Stimulated activated CD4-positive, alpha-beta T cell treated with anti-CD3 and anti-CD28 coated beads, Interleukin-12 subunit alpha, Interleukin-12 subunit beta, amount 100 ng/mL, for 24 hours (primary cell): ENCODE measurements around the gene CAMK1G.

ENCODE experiments used
- DNase-seq, 2 experiments: peaks; one replicate each; pipeline ENCODE4 v3.0.0-alpha.2; 2020; ENCODE audit warnings: low read depth in 2 of 2

The CAMK1G gene

DNA sequence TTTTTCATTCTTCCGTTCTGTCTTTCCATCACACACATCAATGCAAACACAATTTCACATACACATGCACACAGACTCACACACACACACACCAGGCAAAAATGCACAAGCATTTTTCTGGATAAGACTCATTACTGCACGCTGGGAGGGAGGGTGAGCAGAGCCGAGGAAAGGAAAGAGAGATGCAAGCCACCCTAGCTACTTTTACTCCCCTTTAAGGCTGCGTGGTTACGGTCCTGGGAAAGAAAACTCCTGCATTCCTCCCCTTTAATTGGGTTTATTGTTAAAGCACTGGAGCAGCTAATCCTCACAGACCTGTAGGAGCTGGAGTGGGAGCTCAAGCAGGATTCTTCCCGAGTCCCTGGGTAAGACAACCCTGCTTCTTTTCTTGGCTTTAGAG, at the start of gene CAMK1G:
Gene CAMK1G, plus strand, starts transcription at position 307 of the 400 bp plus-strand sequence. CDS start 11,270 bp downstream, outside the sequence.
- DNase-seq = no peak

DNA sequence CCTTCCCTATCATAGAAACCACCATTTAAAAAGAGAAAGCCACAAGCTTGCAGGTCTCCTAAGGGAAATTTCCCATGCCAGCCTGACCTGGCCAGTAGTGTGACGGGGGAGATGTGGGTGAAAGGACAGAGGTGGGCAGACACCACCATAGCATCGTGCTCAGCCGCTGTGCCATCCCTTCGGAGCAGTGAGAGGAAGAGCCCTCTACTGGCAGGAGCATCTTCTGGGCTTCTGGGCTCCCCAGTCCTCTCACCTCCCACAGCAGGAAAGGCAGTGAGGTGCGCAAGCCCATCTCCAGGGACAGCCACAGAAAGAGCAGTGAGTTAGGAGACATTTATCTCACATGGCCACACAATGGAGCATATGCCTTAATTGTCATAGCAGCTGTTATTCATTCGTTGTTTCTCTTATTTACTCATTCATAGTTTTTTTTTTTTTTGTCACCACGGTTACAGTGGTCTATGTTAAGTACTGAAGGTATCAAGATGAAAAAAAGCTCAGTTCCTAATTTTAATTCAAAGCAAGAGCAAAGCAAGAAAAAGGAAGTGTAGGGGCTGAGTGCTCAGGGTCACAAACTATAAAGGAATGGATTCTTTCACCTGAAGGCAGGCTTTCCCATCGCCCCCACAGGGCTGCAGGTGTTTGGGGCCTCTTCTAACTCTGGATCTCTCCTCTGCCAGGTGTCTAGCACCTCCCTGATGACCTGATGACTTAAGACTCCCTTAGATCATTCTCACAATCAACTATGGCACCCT, 48.8 kb upstream of the CAMK1G start:
- DNase-seq = no peak

DNA sequence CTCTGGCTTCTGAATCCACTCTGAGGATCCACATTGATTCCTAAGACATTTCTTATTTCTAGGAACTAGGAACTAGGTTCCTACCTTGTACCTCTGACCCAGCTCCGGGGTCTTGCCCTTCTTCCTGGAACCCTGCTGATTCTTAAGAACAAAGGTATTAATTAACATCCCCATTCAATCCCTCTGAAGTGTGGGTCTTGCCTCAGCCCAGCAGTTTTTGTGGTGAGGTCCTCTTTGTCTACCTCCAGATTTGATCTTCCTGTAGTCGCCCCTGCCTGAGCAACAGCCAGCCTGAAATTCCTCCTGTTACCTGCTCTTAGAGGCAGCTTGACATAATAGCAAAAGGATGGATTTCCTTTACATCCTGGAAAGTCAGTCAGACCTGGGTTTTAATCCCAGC, 46.7 kb upstream of the CAMK1G start:
- no peak for DNase-seq

DNA sequence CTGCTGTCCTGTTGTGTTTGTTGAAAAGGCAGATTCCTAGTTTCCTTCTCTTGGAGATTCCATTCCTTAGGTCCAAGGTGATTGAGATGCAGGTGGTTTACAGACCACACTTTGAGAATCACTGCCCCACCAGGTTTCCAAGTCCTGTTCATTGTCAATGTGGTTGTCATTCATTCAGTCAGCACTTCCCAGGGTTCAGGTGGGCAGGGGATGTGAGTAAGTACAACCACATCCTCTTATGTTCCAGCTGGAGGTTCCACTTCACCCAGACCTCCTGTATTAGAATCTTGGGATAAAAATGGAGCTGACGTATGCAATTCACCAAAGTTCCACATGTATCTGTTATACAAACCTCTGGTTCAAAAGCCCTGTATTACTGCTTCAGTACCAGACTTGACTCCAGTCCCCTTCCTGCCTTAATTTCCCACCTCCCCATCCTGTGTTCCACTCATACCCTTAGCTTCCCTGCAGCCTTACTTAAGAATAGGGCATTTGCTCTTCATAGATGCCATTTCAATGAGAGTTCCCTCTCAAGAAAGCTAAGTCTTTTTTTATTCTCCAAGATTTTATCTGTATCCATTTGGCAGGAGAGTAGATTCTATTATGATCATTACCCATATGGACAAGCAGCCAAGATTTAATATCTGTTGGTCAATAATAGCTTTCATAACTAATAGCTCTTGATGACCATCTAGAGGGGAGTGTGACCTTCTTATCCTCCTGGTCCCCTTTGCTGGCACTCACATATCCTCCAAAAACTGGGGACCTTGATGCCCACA, 46.0 kb upstream of the CAMK1G start:
- DNase-seq = no peak

DNA sequence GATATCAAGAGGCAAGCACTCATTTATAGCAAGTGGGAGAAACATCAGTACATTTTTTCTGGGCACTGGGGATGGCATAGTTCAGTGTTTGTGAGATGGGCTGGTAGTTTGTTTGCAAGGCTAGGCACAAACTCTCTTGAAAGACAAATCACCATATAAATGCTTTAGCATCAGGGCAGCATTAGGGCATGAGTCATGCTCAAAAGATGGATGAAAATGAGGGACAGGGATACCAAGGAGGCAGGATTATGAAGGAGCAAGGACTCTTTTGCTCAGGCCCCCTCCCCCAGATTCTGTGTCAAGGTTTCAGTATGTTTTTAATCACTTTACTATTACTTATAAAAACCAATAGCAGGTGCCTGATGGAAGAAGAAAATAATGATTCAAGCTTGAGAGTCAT, 43.9 kb upstream of the CAMK1G start:
- no peak for DNase-seq

DNA sequence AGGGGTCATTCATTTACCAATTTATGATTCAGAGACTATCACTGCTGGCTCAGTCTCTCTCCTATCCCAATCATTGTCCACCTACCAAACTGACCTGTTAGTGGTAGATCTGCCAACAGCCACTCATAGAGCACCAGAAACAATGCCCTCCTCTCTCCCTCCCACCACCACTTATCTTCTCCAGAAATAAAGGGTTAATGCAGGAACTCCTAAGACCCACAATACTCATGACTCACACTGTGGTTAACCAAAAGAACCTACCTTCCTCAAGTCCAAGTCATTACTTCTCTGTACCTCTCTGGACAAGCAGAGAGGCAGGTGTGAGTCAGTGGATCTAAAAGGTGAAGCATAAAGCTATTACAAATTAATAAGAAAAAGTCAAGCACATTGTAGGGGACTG, 40.9 kb upstream of the CAMK1G start:
- no peak for DNase-seq

DNA sequence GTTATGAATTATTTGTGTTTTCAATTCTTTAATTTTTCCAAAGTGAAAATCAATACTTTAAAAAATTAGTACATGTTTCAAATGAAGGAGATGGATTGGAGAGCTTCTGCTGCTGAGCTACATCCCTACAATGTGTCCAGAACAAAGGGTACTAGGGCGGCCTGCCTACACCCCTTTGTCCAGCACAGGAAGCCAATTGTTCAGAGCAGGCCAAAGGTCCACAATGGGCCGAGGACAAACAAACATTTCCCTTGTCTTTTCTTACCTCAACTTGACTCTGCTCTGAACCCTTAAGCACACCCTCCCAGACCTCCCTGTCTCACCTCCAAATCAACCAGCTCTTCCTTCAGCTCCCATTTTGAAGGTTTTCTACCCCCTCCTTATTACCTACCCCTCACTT, 39.4 kb upstream of the CAMK1G start:
- DNase-seq = no peak

DNA sequence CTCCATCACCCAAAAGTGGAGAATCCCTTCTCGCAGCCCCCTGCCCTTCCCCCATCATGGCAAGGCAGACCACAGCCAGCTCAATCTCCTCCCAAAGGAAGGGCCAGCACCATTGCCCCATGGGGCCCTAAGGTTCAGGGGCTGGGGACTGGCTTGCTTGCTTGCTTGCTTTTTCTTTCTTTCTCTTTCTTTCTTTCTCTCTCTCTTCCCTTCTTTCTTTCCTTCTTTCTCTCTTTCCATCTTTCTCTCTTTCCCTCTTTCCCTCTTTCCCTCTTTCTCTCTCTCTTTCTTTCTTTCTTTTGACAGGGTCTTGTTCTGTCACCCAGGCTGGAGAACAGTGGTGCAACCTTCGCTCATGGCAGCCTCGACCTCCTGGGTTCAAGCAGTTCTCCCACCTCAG, 38.1 kb upstream of the CAMK1G start:
- DNase-seq = no peak

DNA sequence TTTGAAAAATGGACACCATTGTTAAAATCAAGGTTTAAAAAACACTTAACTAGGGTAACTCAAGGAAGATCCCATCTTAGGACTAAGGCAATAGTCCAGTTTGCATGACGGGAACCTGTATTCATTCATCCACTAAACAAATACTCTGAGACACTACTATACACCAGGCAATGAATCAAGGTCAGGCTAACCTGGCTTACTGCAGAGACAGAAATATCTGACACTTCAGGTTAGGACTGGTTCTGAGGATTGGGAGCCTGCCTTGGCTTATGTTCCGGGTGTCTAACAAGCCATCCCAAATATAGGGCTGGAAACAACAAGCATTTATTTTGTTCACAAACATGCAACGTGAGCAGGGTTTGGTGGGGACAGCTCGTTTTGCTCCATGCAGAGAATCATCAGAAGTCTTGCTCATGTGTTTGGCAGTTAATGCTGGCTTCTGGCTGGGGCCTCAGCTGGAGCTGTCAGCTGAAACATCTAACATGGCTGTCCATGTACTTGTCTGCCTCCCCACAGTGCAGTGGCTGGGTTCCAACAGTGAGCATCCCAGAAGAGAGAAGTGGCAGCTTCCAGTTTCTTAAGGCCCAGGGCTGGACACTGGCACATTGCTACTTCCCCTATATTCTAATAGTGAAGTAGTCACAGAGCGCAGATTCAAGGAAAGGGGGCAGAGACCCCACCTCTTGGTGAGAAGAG, 37.0 kb upstream of the CAMK1G start:
- no peak for DNase-seq

DNA sequence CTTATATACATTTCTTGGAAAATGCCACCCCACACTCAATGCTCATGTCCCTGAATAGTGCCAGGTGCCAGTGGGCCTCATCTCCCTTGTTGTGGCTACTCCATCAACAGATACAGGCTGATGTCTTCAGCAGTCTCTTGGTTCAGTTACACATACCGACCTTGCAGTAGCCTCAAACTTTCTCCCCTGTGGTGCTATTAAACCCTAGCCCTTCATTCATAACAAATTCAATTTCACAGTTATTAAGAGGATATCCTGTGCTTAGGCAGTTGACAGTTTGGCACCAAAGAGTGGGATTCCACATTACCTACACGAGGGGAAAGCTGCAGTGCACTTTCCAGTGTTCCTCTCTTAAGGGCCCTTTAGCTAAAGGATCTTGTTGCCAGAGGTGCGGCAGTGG, 35.9 kb upstream of the CAMK1G start:
- no peak for DNase-seq

DNA sequence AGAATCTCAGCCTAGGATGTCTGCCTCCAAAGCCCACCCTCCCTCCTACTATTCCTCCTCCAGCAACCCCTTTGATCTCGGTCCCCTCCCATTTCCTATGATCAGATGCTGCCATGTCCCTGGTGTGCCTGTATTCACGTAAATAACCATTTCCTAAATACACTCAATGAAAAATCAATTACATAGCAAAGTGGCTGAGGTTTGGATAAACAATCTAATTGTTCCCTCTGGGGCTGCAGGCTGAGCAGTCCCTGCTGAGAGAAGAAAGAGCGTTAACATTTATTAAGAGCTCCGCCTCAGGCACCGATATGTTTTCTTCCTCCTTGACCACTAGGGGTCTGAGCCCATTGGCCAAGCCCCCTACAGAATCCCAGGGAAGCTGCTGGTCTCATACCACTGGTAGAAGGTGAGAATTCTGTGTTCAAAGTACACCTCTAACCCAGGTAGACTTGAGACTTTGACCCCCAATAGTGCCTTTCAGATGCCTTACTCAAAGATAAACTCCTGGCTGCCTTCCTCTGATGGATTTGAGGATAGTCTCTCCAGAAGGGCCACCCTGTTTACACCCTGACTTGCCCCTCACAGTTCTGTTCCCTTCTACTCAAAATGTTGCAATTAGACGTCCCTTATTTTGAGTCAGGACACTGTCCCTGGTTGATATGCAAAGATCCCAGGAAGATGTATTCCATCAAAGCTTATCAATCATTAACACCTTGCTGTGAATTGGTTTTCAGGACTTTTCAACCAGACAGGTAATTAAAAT, 33.9 kb upstream of the CAMK1G start:
- no peak for DNase-seq

DNA sequence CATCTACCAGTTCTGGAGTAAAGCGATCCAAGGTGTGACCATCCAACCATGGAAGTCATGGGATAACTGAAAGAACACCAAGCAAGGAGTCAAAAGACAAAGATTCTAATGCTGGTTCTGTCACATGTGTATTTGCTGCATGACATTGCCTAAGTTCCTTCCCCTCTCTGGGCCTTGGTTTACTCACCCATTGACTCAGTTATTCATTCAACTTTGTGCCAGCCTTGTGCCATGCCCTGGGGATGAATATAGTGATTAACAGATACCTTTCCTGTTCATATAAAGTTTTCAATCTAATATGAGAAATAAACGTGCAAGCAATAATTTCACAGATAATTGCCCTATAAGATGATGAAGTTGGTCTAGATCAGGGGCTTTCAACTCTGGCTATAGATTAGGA, 33.0 kb upstream of the CAMK1G start:
- DNase-seq = no peak

DNA sequence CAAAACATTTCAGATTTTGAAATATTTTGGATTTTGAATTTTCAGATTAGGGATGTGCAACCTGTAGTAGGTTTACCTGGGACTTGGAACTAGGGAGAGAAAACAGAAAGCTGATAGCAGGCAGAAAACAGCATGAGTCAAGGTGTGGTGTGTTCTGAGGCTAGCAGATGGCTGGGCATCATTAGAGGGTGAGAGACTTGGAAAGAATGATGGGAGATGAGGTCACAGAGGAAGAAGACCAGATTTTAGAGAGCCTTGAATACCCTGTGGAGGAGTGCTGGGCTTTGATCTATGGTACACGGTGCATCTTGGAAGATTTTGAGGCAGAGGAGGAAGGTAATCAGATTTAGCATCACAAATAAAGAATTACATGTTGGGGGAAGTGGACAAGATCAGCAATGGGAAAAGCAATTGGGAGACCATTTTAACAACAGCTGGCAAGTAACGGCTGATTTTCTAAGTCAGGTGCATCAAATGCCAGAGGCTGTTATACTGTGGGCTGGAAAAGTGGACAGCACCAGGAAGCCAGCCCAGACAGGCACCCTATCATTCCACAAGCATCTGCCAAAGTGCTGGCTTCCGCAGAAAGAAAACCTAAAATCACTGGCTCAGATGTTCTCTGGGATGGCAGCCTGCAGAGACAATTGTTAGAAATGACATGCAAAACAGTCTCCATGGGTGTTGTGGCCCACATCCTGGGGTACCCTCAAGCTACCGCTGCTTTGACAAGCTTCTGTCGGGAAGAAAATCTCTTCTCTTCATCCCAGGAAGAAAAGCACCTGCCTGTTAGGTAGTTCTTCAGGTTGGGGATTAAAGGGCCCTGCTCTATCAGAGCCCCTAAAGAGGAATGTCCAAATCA, 30.9 kb upstream of the CAMK1G start:
- DNase-seq = no peak

DNA sequence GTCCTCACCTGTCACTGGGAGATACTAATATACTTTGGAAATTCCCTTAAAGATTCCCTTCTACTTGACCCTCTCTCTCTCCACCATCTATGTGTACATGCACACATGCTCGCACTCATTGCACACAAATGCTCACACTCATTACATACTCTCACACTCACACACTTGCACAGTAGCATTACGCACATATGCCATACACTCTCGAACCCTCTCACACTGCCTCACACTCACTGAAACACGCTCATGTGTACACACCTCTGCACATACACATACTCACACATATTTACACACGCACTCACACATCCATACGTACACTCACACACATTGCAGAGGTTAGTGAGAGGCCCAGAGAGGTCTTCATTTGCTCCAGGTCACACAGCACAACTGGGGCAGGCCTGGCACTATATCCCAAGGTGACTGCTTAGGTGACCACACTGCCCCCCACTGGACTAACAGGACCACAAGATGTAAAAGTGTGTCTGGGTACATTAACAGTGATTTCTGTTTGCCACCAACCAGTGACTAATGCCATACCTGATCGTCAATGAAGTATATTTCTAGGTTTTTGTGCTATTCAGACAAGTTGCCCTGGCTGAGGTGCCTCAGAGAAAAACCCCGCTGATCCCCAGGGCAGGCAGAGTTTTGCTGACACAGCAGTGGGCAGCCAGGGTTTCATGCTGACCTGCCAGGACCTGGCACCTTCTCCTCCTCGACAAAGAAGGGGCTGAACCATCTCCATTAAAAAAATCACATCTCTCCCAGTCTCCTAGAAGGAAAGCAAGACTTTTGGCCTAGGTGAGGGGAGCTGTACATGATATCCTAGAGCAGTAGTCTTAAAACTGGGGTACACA, 28.5 kb upstream of the CAMK1G start:
- DNase-seq = no peak

DNA sequence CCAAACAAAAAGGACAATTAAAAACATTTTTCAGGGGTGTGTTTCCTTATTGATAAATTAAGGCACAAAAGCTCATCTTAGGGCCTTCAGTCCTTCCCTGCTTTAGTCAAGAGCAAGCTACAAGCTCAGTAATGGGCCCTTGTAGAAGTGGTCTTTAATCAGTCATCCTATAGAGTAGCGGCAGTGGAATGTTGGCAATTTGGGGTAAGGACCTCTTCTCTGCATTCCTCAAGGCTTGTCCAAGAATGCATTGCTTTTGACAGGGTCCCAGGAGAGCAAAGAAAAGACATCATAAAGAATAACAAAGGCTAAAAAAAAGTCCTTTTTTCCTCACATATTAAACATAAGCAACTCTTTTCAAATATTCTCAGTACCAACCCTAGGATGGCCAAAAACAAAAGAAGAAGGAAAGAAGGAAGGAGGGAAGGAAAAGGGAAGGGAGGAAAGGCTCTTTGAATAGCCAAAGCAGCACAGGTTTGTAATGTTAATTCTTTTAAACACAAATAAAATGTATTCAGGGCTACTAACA, 27.3 kb upstream of the CAMK1G start:
- DNase-seq = no peak

DNA sequence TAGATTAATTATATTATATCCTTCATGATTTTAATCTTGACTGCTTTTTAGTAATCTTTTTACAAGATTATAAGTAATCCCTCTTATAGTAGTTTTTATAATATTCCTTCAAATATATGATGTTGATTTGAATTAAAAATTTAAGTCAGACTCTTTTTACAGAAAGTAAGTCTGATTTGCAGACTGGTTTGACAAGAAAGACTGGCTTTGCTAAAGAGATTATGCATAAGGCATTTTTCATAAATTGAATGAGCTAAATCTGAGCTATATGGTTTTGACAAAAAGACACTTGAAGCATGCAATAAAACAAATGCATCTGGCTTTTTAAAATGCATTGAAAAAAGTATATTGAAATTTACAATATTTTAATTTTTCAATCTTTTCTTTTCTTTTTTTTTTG, 26.3 kb upstream of the CAMK1G start:
- no peak for DNase-seq

DNA sequence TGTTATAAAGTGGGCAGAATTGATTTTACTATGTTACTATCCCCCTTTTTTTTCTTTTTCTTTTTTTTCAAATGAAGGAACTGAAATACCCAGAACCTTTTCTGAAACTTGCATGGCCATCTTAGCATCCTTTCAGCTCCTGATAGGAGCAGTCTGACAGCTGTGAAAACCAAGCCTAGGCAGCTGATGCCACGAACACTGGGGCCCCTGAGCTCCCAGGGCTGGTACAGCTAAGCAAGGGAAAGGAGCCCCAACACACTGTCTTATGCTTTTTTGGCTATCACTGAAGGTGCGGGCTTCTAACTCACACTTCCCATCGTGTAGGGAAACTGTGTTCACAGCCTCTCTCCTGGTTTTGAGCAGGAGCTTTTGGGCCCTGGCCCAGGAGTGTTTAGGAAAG, 23.0 kb upstream of the CAMK1G start:
- DNase-seq = no peak

DNA sequence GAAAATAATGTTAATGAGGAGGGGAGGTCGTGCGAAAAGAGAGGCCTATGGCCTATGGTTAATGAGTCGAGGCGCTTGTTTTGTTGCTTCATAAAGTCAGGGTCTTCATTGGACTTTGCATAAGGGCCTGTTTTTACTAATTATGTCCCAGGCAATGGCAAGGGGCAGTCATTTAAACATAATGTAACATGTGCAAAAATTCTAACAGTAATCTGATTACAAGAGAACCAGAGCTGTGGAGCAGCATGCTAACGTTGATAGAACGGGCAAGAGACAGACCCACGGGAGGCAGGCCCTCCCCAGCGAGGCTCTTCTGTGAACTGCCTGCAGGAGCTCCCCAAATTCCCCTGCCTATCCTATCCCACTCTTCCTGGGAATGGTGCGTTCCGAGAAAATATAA, 22.6 kb upstream of the CAMK1G start:
- DNase-seq = no peak

DNA sequence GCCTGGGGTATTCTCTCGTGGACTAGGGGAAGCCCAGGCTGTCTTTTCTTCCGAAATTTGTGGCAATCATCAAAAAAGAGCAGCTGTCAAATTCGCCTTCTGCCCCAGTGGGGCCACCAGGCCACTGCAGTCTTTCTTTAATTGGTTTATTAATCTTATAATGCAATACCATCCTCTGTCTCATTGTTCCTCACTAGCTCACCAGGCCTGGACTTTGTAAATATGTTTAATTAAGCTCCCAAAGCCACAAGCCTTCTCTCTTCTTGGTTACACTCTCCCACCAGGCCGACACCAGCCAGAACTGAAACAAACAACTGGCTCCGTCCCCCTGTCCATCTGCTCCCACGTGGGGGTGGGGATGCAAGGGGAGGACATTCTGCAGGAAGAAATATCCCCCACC, 22.0 kb upstream of the CAMK1G start:
- no peak for DNase-seq

DNA sequence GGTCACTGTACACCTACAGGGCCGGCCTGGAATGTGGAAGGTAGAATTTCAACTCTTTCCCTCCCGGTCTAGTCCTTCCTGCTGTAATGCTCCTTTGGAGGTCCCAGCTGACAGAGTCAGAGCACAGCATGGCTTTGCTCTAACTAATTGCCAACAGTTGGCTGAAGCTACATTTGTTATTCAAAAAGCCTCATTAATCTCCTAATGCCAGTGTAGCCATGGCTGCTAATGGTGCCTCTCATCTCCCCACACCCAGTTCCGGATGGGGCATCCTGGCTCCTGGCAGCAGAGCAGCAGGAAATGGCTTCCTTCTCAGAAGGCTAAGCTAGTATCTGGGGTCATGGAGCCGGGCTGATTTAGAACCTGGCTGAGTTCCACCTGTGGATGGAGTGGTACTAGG, 18.7 kb upstream of the CAMK1G start:
- DNase-seq = no peak
